ENCODE data around the gene ITGA11. TPM values are rescaled to one million over a fixed set of nuclear protein-coding genes. Genes with fewer than 3 reads are reported as not detected.
"Not testable (repeated sequence)": the region's sequence is repeated elsewhere in the genome, so short reads cannot be mapped to it uniquely, and the experiment has no call there.

The ITGA11 gene
- total RNA-seq, 1 experiment from 2014 or later, result not detected

GRCh38 chr15:68428431-68428940, 3.5 kb downstream of the ITGA11 start:
- DNase-seq (ENCODE audit: low read depth), result no peak
- in situ Hi-C loops (cut with HindIII; ENCODE audit: low pct_unique_long_range_greater_than_20kb, low sequenced_read_pairs), result no loop called here

GRCh38 chr15:68427963-68428362, 4.0 kb downstream of the ITGA11 start:
- in situ Hi-C loops (cut with HindIII; ENCODE audit: low pct_unique_long_range_greater_than_20kb, low sequenced_read_pairs), result no loop called here
- DNase-seq (ENCODE audit: low read depth), result no peak

- DNase-seq (ENCODE audit: low read depth), result no peak
- in situ Hi-C loops (cut with HindIII; ENCODE audit: low pct_unique_long_range_greater_than_20kb, low sequenced_read_pairs), result no loop called here
Observed at GRCh38 chr15:68427366-68427765, 4.6 kb downstream of the ITGA11 start.

- in situ Hi-C loops (cut with HindIII; ENCODE audit: low pct_unique_long_range_greater_than_20kb, low sequenced_read_pairs), result no loop called here
- no peak for DNase-seq (ENCODE audit: low read depth)
Observed at GRCh38 chr15:68426116-68426515, 5.8 kb downstream of the ITGA11 start.

GRCh38 chr15:68425428-68426060, 6.4 kb downstream of the ITGA11 start:
- DNase-seq (ENCODE audit: low read depth), result no peak

GRCh38 chr15:68424754-68425390, 7.1 kb downstream of the ITGA11 start:
- DNase-seq (ENCODE audit: low read depth), result no peak
- in situ Hi-C loops (cut with HindIII; ENCODE audit: low pct_unique_long_range_greater_than_20kb, low sequenced_read_pairs), result no loop called here

More at GRCh38 chr15:68425428-68426060, 6.4 kb downstream of the ITGA11 start:
- in situ Hi-C loops (cut with HindIII; ENCODE audit: low pct_unique_long_range_greater_than_20kb, low sequenced_read_pairs), result no loop called here

- no peak for DNase-seq (ENCODE audit: low read depth)
- in situ Hi-C loops (cut with HindIII; ENCODE audit: low pct_unique_long_range_greater_than_20kb, low sequenced_read_pairs), result no loop called here
Observed at GRCh38 chr15:68423359-68424296, 8.3 kb downstream of the ITGA11 start.

GRCh38 chr15:68422403-68423145, 9.4 kb downstream of the ITGA11 start:
- DNase-seq (ENCODE audit: low read depth); in situ Hi-C loops (cut with HindIII; ENCODE audit: low pct_unique_long_range_greater_than_20kb, low sequenced_read_pairs): not testable (repeated sequence)

- no peak for DNase-seq (ENCODE audit: low read depth)
- in situ Hi-C loops (cut with HindIII; ENCODE audit: low pct_unique_long_range_greater_than_20kb, low sequenced_read_pairs), result no loop called here
Observed at GRCh38 chr15:68421798-68422402, 10.1 kb downstream of the ITGA11 start.

- in situ Hi-C loops (cut with HindIII; ENCODE audit: low pct_unique_long_range_greater_than_20kb, low sequenced_read_pairs), result no loop called here
- DNase-seq (ENCODE audit: low read depth), result no peak
Observed at GRCh38 chr15:68421115-68421551, 10.8 kb downstream of the ITGA11 start.

- in situ Hi-C loops (cut with HindIII; ENCODE audit: low pct_unique_long_range_greater_than_20kb, low sequenced_read_pairs), result no loop called here
- no peak for DNase-seq (ENCODE audit: low read depth)
Observed at GRCh38 chr15:68420186-68420684, 11.7 kb downstream of the ITGA11 start.

GRCh38 chr15:68419301-68420175, 12.4 kb downstream of the ITGA11 start:
- in situ Hi-C loops (cut with HindIII; ENCODE audit: low pct_unique_long_range_greater_than_20kb, low sequenced_read_pairs), result no loop called here
- no peak for DNase-seq (ENCODE audit: low read depth)

- in situ Hi-C loops (cut with HindIII; ENCODE audit: low pct_unique_long_range_greater_than_20kb, low sequenced_read_pairs), result no loop called here
- no peak for DNase-seq (ENCODE audit: low read depth)
Observed at GRCh38 chr15:68418611-68419161, 13.3 kb downstream of the ITGA11 start.

- in situ Hi-C loops (cut with HindIII; ENCODE audit: low pct_unique_long_range_greater_than_20kb, low sequenced_read_pairs), result no loop called here
- DNase-seq (ENCODE audit: low read depth), result no peak
Observed at GRCh38 chr15:68417897-68418296, 14.1 kb downstream of the ITGA11 start.

GRCh38 chr15:68417051-68417450, 14.9 kb downstream of the ITGA11 start:
- no peak for DNase-seq (ENCODE audit: low read depth)
- in situ Hi-C loops (cut with HindIII; ENCODE audit: low pct_unique_long_range_greater_than_20kb, low sequenced_read_pairs), result no loop called here

GRCh38 chr15:68416158-68416535, 15.8 kb downstream of the ITGA11 start:
- DNase-seq (ENCODE audit: low read depth), result no peak
- in situ Hi-C loops (cut with HindIII; ENCODE audit: low pct_unique_long_range_greater_than_20kb, low sequenced_read_pairs), result no loop called here

Measured in Caki2 (cell line).